Measurements from ENCODE around the gene SBNO2. TPM values are rescaled to one million over a fixed set of nuclear protein-coding genes. Genes with fewer than 3 reads are reported as not detected.

SBNO2 gene
- total RNA-seq, 1 donor from 2014 or later, result 37.1 TPM

DNA sequence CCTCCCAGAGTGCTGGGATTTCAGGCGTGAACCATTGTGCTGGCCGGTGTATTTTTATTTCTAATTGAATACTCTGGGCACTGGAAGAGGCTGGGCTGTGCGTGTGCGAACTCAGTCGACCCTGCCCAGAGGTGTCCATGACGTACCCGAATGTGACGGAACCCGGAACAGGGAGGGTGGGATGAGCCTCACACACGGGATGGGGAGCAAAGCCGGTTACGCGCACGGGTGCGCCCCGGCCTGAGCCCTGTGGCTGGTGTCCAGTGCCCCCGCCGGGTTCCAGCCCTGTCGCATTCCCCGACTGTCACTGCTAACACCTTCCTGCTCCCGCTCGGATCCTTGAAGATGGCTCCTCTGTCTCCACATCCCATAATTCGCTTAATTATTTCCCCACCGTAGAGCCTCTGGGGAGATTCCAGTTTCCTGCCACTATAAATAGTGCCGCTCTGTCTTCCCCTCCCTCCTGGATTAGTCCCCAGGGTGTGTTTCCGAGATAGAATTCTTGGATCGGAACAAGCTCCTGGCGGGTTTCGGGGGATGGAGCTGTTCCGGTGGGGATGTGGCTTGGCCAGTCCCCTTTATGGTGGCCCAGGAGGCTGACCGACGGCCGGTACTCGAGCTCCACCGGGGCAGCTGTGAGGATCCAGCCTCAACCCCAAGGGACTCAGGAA is 22.0 kb downstream of the SBNO2 start:
- DNase-seq, result no peak

DNA sequence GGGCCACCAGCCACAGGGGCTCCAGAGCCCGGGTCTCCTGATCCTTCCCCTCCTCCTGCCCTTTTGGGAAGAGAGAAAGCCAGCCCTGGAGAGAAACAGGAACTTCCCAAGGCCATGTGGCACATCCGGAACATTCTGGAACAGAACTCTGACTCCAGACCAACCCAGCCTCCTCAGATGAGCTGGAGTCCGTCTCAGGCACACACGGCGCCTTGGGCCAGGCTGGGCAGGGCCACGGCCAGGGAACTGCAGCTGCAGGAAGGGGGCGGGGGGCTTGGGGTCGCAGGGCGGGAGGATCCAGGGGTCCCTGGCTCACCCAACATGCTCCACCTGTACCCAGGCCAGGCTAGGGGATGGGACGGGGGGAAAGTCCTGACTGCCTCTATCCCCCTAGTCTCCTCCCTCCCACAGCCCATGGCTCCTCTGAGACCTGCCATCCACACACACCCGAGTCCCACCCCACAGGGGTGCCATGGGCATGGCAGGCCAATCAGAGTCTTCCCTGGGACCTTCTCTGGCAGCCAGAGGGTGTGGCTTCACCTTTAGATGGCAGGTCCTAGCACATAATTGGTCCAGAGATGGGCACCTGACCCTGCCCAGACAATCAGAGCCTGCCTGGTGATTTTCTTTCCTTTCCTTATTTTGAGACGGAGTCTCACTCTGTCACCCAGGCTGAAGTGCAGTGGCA is 22.9 kb downstream of the SBNO2 start:
- DNase-seq, result peak; percentile 40

DNA sequence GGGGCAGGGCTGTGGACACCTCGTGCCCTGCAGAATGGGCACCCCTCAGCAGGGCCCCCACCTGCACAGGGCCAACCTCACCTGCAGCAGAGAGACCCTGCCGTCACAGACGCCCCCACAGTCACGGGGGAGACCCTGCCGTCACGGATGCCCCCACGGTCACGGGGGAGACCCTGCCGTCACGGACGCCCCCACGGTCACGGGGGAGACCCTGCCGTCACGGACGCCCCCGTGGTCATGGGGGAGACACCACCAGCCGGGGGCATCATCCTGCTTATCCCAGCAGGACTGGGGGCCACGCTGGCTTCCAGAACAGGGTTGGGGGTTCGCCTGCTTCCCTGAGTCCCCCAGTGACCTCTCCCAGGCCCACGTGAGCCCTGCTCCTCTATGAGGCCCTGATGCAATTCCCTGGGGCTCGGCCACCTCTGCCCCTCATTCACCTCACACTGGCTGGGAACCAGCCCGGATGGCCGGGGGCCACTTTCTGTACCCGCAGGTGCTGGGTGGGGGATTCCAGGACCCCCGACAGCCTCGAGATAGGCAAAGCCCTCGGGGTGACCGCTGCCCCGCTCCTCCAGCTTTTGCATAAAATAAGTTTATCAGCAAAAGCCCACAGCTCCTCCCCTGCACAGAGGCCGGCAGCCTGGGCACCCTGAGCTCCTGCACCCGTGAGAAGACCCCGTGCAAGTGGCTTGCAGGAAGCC is 23.6 kb downstream of the SBNO2 start:
- no peak for DNase-seq

DNA sequence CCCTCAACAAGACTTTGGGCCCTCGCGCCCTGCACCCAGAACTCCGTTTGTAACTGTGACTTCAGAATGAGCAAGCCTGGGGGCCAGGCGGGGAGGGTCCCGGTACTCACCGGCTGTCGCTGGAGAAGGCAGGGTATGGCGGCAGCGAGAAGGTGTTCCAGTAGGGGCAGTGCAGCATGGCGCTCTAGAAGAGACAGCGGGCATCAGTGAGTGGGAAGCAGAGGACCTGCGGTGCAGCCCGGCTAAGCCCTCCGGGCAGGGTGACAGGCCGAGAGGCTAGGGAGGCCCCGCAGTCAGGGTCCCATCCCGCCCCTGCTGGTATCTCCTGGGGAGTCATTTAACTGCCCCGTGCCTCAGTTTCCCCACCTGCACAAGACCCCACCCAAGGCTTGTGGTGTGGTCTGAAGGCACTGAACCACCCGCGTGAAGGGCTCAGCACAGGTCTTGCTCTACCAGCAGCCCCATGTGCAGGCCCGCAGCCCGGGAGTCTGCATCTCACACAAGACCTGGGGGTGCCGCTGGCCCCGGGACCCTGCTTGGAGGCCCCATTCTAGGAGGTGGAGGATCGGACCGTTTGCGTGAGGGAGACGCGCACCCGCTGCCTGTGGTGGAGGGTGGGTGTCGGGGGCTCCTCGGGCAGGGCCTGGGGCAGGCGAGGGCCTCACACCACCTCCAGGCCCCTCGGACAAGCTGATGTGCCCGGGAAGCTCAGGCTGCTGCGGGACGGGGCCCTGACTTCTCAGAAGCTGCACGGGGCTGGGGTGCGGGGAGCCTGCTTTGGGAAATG is 24.6 kb downstream of the SBNO2 start:
- no peak for DNase-seq

DNA sequence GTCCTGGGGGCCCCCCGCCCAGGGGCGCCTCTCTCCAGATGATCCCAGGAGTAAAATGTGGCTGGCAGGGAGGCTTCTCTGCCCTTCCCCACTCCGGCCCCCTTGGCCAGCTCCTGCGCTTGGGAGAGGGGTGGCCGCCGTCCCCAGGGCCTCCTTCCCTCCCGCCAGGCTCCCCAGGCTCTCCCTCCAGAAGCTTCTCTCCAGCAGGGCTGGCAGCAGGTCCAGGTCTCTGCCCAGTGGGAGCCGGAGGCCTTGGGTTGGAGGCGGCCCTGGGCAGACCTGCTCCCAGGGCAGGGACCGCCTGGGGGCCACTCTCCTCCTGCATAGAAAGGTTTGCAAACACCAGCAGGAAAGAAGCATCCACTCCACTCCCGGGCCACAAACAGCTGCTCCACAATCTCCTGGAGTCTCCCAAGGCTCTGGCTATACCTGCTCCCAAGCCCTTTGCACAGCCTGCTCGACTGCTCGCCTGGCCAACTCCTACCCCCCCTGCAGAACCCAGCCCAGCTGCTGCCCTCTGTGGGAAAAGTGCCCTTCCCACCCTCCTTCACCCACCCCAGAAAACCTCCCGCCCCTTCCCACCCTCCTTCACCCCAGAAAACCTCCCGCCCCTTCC is 26.0 kb downstream of the SBNO2 start:
- DNase-seq, result no peak

DNA sequence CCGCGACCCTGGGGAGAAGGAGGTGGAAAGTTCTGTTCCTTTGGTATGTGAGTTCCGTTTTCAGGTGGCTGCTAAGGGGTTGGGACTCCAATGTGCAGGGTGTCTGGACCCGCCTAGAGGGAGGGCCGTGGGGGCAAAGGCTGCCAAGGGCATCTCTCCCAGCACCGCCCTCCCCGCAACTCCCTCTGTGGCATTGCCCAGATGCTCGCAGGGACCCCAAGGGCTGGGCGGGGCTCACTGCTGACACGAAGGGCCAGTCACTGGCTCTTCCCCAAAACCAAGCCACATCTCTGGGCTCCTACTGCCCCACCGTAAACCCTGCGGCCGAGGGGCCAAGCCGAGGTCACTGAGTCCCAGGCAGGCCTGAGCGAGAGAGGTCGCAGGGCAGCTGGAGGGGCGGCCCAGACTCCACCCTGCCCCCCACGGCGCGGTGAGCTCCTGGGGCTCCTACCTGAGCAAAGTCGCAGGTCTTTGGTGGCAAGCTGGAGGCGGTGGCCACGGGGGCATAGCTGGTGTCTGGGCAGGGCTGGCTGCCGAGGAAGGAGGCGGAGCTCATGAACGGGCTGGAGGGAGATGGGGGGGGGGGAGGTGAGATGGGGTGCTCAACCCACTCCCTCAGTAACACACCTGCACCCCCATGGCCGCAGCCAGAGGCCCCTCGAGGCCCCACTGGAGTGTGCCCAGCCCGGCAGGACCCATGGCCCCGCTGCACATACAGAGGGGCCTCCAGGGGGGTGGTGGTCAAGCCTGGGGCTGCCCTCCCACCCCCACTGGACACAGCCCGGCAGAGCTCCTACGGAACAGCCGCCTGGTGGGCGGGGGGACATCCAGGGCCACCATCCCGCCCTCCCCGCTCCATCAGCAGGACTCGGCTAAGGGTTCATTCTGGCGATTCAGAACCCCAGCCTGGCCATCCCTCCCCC is 26.9 kb downstream of the SBNO2 start:
- no peak for DNase-seq

DNA sequence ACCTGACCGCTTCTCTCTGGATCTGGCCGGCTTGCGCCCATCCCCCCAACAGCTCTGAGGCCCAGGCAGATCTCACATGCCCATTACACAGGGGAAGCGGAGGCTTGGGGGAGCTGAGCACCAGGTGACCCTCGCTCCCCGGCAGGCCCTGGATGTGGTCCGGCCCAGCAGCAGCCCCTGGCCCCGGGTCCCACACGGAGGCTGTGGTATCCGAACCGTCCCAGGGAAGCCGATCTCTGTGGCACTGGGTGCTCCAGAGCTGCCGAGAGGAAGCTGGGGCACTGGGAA is 27.7 kb downstream of the SBNO2 start:
- no peak for DNase-seq

DNA sequence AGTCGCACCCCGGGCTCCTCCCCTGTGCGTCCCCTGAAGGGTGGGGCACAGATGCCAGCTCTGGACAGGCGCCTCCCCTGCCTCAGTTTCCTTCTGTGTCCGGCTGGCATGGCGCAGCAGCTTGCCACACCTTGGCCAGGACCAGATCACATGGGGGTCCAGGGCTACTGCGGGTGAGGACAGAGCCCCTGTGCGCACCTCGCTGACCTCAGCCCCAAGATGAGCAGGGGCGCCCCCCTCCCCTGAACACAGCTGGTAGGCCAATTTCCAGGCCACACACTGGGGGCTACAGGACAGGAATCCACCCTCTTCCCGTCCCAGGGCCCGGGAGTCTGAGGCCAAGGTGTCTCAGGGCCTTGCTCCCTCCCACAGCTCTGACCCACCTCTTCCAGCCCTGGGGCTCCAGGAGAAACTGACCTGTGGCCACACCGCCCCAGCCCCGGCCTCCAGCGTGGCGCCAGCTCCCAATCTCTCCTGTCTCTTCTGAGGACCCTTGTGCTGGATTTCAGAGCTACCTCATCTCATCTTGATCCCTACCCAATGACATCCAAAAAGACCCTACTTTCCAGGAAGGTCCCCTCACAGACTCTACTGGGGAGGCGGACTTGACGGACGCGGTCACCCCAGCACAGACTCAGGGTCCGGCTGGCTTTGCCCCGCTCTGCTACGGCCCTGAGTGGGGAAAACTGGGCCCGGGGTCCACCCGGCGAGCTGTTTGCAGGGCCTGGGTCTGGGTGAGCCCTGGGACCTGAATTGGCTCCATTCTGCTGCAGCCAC is 28.2 kb downstream of the SBNO2 start:
- no peak for DNase-seq

DNA sequence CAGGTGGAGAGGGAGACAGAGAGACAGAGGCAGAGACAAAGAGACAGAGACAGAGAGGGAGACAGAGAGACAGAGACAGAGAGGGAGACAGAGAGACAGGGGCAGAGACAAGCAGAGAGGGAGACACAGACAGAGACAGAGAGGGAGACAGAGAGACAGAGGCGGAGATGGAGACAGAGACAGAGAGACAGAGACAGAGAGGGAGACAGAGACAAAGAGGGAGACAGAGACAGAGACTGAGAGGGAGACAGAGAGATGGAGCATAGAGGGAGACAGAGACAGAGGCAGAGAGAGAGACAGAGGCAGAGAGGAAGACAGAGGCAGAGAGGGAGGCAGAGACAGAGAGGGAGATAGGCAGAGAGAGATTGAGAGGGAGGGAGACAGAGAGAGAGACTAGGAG is 29.3 kb downstream of the SBNO2 start:
- DNase-seq, result no peak

DNA sequence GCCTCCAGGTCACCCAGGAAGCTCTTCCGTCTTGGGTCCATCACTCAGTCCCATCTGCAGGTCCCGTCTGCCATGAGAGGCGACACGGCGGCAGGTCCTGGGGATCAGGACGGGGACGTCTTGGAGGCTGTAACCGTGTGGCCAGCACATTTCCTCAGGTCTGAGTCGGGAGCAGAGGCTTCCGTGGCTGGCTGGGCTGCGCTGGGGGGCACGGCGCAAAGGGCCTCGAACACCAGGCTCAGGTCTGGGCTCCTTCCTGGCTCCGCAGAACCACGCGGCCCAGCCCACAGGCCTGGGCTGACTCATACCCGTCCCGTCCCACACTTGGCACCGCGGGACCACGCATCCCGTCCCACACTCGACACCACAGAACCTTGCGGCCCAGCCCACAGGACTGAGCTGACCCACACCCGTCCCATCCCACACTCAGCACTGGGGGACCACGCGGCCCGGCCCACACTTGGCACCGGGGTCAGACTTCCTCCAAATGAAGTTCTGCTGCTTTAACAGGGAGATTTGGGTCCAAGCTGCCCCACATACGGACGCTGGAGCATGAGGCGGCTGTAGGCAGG is 30.2 kb downstream of the SBNO2 start:
- DNase-seq, result no peak

DNA sequence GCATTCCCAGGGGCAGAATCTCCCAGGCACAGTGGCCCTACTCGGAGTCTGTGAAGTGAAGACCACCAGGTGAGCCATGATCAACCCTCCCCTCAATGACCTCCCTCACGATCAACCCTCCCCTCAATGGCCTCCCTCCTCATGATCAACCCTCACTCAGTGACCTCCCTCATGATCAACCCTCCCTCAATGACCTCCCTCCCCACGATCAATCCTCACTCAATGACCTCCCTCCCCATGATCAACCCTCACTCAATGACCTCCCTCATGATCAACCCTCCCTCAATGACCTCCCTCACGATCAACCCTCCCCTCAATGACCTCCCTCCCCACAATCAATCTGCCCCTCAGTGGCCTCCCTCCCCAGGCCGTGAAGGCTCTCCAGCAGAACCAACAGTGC is 32.1 kb downstream of the SBNO2 start:
- no peak for DNase-seq

DNA sequence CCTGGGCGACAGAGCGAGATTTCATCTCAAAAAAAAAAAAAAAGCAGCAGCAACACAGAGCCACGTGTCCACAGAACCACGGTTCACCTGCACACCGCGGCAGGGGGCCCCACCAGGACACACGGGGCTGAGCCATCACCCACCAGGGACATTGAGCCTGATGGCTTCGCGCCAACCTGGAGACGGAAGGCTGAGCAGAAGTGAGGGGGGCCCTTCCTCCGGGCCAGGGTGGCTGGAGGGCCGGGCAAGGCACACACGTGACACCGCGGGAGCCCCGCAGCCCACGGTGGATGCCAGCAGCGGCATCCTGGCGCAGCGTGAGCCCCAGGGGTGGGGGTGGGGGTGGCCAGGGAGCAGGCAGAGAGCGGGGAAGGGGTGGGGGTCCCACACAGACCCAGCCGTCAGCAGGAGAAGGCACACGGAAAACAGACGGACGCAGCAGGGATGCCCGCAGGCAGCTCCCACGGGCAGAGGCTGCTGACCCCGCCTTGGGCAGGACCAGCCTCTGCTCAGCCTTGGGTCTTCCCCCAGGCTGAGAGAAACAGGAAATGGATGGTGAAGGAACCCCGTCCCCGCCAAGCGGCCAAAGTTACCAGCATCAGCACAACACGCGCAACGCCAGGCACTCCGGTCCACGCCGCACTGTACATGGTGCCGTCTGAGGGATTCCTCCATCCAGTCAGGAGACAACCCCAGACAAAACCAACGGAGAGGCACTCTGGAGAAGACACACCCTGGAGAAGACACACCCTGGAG is 33.6 kb downstream of the SBNO2 start:
- DNase-seq, result no peak

DNA sequence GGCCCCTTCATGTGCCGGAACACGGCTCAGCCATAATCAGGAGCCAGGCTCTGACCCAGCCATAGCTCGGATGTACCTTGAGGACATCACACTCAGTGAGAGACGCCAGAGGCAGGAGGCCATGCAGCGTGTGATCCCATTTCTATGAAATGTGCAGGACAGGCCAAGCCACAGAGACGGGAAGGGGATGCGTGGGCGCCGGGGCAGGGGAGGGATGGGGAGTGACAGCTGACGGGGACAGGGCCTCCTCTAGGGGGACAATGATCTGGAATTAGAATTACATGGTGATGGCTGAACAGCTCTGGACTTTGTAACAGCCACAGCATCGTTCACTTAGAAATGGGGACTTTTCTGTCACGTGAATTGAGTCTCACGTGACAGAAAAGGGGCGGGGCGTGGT is 34.9 kb downstream of the SBNO2 start:
- no peak for DNase-seq

DNA sequence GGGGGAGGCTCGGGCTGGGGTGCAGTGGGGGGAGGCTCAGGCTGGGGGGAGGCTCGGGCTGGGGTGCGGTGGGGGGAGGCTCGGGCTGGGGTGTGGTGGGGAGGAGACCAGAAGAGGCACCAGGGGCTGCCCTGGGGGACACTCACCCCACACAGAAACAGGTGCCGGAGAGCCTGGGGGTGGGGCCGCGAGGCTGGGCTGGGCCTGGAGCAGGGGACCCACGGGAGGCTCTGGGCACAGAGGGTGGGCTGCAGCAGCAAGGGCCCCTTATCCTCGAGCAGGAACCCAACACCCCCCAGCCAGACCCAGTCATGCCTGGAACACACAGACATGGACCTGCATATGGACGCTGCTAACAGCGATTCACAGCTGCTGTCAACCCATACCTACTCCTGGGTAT is 35.9 kb downstream of the SBNO2 start:
- no peak for DNase-seq

DNA sequence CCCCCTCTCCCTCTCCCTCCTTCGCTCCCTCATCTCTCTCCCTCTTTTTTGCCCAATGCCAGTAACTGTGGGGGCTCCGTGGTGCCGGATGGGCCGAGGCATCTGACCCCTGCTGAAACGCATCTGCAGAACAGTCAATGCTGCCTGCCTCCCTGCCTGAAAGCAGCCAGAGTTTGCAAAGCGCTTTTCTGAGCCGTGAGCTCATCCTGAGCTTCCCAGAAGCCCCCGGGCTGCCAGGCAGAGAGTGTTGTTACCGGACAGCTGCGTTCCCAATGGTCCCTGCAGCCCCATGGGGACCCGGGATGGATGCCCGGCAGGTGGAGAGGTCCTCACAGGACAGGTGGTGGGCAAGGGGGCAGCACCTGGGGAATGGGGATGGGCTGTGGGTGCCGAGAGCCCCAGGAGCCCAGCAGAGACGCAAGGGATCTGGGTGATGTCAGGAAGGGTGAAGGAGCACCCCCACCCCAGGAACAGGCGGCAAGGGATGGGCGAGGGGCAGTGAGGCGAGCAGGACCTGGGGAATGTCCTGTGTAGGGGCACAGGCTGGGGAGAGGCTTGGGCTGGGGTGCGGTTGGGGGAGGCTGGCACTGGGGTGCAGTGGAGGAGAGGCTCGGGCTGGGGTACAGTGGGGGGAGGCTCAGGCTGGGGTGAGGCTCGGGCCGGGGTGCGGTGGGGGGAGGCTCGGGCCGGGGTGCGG is 37.3 kb downstream of the SBNO2 start:
- no peak for DNase-seq

DNA sequence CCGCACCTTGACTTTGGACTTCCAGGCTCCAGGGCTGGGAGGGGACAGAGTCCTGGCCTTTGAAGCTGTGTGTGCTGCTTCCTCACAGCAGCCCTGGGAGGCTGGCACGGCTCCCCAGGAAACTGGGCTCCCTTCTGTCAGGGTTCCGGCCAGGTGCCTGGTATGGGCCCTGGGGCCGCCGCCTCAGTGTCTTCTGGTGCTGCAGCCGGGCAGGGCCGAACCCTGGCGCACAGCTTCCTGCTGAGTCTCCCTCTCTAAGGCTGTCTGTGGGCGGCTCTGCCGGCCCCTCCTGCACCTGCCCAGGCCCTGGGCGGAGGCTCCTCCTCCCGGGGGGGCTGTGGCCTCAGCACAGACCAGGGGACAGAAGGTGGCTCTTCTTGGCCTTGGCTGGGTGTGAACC is 37.9 kb downstream of the SBNO2 start:
- no peak for DNase-seq

DNA sequence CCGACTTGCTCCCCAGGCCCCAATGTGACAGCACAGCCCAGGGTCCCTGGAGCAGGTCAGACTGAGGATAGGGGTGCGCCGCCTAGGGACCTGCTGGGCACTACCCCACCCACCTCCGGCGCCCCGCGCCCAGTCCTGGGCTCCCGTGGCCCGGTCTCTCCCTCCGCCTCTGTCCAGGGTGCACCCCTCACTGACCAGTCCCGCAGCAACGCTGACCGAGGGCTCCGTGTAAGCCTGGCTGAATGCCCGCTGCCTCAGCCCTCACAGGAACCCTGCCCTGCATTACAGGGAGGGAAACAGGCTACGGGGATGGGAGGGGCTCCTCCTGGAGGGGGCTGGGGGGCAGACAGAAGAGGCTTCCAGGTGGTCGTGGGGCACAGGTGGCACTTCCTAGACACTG is 38.6 kb downstream of the SBNO2 start:
- DNase-seq, result no peak

DNA sequence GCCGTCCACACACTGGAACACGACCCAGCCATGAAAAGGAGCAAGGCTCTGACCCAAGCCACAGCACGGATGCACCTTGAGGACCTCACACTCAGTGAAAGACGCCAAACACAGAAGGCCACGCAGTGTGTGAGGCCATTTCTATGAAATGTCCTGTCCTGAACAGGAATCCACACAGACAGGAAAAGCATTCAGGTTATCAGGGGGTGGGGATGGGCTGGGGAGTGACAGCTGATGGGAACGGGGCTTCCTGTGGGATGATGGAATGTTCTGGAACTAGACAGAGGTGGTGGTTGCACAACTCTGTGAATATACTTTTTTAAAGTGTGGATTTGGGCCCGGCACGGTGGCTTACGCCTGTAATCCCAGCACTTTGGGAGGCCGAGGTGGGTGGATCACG is 39.6 kb downstream of the SBNO2 start:
- no peak for DNase-seq

DNA sequence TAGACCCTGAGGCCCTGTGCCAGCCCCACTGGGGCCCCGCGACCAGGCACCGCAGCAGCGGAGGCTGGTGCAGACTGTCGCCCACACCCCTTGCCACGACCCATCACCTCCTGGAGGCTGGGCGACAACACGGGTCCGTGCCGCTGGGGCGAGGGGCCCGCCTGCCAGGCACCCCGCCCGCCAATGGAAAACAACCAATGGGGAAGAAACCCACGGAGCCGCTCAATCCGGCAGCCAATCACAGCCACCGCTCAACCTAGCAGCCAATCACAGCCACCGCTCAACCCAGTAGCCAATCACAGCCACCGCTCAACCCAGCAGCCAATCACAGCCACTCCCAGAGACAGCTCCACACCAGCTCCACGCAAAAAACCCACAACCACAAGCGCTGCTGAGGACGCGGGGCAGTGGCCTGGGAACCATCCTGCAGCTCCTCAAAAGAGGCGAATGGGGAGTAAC is 40.6 kb downstream of the SBNO2 start:
- peak; percentile 36 for DNase-seq

Data from dermis blood vessel endothelial cell (primary cell).